ENCODE results near the gene LIX1L.

DNA sequence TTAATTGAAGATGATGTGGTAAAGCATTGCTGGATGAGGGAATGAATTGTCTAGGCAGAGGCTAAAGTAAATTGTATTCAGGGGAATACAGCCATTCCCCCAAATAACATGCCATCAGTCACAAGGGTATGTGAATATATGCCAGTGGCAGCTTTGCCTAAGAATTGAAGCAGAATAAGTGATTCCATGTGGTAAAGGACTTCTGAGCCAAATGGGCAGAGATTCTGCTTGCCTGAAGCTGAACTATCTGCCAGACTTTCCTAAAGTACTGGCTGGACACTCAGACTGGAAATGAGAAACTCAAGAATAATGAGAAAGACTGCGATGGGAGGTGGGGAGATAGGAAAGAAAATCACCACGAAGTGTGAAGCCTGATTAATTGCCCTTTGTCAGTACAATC is 2.4 kb downstream of the LIX1L start:
- TF ChIP-seq POLR2A (IDR thresholded peaks at IDR 0.05): no peak
- TF ChIP-seq CTCF (IDR thresholded peaks at IDR 0.05): no peak
